Fibroblast of villous mesenchyme (primary cell): ENCODE results near the gene ABCA2. TPM values are rescaled to one million over a fixed set of nuclear protein-coding genes. Genes with fewer than 3 reads are reported as not detected.
"Not testable (repeated sequence)": the region's sequence is repeated elsewhere in the genome, so short reads cannot be mapped to it uniquely, and the experiment has no call there.

Experiments used
- DNase-seq: peaks from one replicate; pipeline ENCODE4 v3.0.0-alpha.2; 2010; ENCODE audit warnings: low read depth
- H3K4me3 ChIP-seq: 2 replicates; pipeline ENCODE4 v1.5.1; 2011; ENCODE audit warnings: low read depth, mild to moderate bottlenecking, low read length
- CTCF ChIP-seq: IDR thresholded peaks from 2 replicates; pipeline ENCODE4 v1.5.1; 2012; ENCODE audit warnings: low read depth, mild to moderate bottlenecking, low read length; ENCODE audit not compliant: insufficient read depth
- total RNA-seq: library from RNA; depleted of rRNA; stranded (reverse); fragments of >200 nt; gene quantifications from 2 replicates; pipeline ENCODE4 v1.2.3, GENCODE V29; 2012

ABCA2 gene
- total RNA-seq, 1 donor = 14.7 TPM

GRCh38 chr9:137008312-137008711 lies 19.7 kb downstream of the ABCA2 start:
- TF ChIP-seq CTCF = no peak

GRCh38 chr9:137007816-137008270 lies 20.2 kb downstream of the ABCA2 start:
- H3K4me3 ChIP-seq = no peak overlapping the region
- no peak for TF ChIP-seq CTCF
- DNase-seq = no peak

More at GRCh38 chr9:137008312-137008711, 19.7 kb downstream of the ABCA2 start:
- no peak for DNase-seq
- no peak overlapping the region for H3K4me3 ChIP-seq

DNA sequence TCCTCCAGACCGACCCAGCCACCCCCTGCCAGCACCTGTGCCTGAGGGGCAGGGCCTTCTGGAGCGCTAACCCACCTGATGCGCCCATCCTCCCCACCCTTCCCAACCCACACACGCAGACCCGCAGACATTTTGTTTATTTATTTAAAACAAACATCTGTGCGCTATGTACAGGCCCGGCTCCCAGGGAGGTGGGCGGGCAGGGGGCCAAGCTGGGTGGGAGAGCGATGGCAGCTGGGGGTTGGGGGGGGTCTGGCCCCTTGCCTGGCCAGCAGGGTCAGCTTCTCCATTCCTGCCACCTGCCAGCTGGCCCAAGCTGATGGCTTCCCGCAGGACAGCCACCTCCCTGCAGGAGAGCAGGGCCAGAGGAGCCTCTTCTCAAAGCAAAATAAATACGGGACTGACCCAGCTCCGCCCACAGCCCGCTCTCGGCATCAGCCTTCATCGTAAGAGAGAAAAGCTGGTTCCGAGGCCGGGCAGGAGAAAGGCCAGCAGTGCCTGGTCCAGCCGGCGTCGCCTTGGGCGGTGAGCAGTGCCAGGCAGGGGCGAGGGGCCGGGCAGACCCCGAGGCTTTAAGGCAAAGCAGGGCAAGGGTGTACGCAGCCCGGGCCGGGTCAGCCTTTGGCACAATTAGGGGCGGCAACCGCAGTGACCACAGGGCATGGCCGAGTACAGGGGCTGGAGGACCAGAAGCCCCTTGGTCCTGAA lies 20.8 kb downstream of the ABCA2 start:
- H3K4me3 ChIP-seq = no peak overlapping the region
- DNase-seq = peak; percentile 31
- no peak for TF ChIP-seq CTCF

- DNase-seq = peak; percentile 16
- TF ChIP-seq CTCF = no peak
- H3K4me3 ChIP-seq = no peak overlapping the region
Measured at GRCh38 chr9:137006116-137007003, 21.7 kb downstream of the ABCA2 start.

DNA sequence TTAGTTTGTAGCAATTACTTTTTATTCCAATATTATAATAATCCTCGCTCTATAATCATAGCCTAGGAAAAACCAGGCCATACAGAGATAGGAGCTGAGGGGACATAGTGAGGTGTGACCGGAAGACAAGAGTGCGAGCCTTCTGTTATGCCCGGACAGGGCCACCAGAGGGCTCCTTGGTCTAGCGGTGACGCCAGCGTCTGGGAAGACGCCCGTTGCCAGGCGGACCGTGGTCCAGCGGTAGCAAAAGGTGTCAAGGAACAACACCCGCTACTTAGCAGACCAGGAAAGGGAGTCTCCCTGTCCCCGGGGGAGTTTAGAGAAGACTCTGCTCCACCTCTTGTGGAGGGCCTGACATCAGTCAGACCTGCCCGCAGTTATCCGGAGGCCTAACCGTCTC lies 23.8 kb downstream of the ABCA2 start:
- not testable (repeated sequence) for H3K4me3 ChIP-seq
- peak; percentile 31 for TF ChIP-seq CTCF

DNA sequence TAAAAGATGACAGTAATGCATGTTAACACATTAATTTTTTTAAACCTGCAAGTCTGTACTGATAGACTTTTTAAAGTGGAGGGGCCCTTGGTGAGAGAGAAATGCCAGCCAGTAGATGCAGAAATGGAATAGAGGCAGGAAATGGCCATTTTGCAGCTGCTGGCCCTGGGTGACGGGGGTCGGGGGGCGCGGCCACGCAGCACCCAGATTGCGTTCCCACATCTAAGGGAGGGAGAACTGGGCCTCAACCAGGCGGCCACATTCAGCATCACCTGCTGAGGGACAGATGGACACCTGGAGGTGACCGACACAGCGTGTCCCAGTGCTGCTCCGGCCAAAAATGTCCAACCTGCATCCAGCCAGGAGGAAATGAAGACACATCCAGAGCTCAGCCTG lies 25.4 kb downstream of the ABCA2 start:
- DNase-seq = no peak
- no peak overlapping the region for H3K4me3 ChIP-seq
- no peak for TF ChIP-seq CTCF

More for the DNA sequence above, 23.8 kb downstream of the ABCA2 start:
- not testable (repeated sequence) for DNase-seq
